GM12891 (cell line): ENCODE results near the gene ST6GALNAC3.

Experiments used
- DNase-seq: peaks from one replicate; pipeline ENCODE4 v3.0.0; 2011; ENCODE audit warnings: low spot score; ENCODE audit not compliant: insufficient read length
- FAIRE-seq: peaks from 2 replicates; lab custom pipeline; 2011; peaks lifted over from hg19 to GRCh38; lab: Jason Lieb, UNC
- PAX5 ChIP-seq: IDR thresholded peaks from 2 replicates; pipeline ENCODE4 v1.6.1; 2011; ENCODE audit warnings: low read length, moderate library complexity, mild to moderate bottlenecking; ENCODE audit not compliant: insufficient read depth, severe bottlenecking
- POLR2A ChIP-seq: IDR thresholded peaks from 2 replicates; pipeline ENCODE4 v1.6.1; 2011; ENCODE audit warnings: low read depth, low read length, control low read depth
- POLR2AphosphoS5 ChIP-seq: IDR thresholded peaks from 2 replicates; pipeline ENCODE4 v1.6.1; 2011; ENCODE audit warnings: low read depth, low read length, control low read depth
- POU2F2 ChIP-seq: IDR thresholded peaks from 2 replicates; pipeline ENCODE4 v1.6.1; 2011; ENCODE audit warnings: low read depth, mild to moderate bottlenecking, control low read depth, low read length, moderate library complexity
- SPI1 ChIP-seq: IDR thresholded peaks from 2 replicates; pipeline ENCODE4 v1.6.1; 2011; ENCODE audit warnings: low read depth, low read length, control low read depth
- TAF1 ChIP-seq: IDR thresholded peaks from 2 replicates; pipeline ENCODE4 v1.6.1; 2011; ENCODE audit warnings: low read depth, low read length, control low read depth

ST6GALNAC3 gene

GRCh38 chr1:76138217-76138616 is 63.7 kb downstream of the ST6GALNAC3 start:
- TF ChIP-seq SPI1 (no peak), POLR2AphosphoS5 (no peak), POU2F2 (no peak), TAF1 (no peak), POLR2A (no peak), PAX5 (no peak)
- DNase-seq = no peak
- no peak for FAIRE-seq

GRCh38 chr1:76140227-76140626 is 65.7 kb downstream of the ST6GALNAC3 start:
- TF ChIP-seq SPI1 = no peak
- no peak for TF ChIP-seq TAF1
- no peak for TF ChIP-seq POU2F2
- TF ChIP-seq POLR2A = no peak
- TF ChIP-seq PAX5 = no peak
- no peak for TF ChIP-seq POLR2AphosphoS5
- DNase-seq (no peak), FAIRE-seq (no peak)

- FAIRE-seq = no peak
- no peak for TF ChIP-seq POU2F2
- TF ChIP-seq POLR2AphosphoS5 = no peak
- TF ChIP-seq TAF1 = no peak
- TF ChIP-seq PAX5 = no peak
- no peak for TF ChIP-seq POLR2A
- no peak for TF ChIP-seq SPI1
- no peak for DNase-seq
Measured at GRCh38 chr1:76141929-76142328, 67.4 kb downstream of the ST6GALNAC3 start.

DNA sequence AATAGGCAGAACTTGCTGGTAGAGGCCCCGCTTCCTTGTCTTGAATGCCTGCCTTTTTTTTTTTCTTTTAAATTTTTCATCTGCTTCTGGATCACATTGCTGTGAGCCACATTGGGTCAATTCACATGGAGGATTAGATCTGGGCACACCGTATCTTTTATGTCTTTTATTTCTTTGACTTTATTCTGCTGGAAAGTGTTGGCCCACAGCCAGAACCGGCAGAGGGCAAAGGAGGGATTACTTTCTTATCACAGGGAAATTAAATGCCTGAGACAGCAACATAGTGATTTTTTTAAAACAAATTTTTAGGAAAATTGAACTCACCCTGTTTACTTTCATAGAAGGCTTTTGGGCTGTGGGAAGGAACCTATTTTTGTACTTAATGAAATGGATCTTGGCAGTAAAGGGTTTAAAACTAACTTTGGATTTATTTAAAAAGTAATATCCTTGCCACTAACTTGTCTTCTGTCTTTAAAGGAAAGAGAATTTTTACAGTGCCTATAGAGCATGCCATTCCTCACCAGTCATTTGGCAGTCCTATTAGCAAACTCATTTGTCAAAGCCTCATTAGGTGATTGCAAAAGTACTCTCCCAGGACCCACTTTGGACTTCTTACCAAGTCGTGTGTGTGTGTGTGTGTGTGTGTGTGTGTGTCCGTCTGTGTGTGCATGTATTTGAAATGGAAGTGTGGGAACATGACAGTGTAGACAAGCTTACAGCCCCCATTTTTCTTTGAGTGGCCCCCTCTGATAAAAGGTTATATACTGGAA is 68.4 kb downstream of the ST6GALNAC3 start:
- FAIRE-seq (no peak), DNase-seq (no peak)
- TF ChIP-seq SPI1 (no peak), TAF1 (no peak), PAX5 (no peak), POLR2AphosphoS5 (no peak), POU2F2 (no peak), POLR2A (no peak)

GRCh38 chr1:76144247-76144646 is 69.7 kb downstream of the ST6GALNAC3 start:
- FAIRE-seq = no peak
- DNase-seq = no peak
- no peak for TF ChIP-seq POU2F2
- no peak for TF ChIP-seq POLR2A
- TF ChIP-seq PAX5 = no peak
- no peak for TF ChIP-seq SPI1
- TF ChIP-seq POLR2AphosphoS5 = no peak
- TF ChIP-seq TAF1 = no peak

- FAIRE-seq (no peak), DNase-seq (no peak)
- no peak for TF ChIP-seq POLR2A
- no peak for TF ChIP-seq PAX5
- TF ChIP-seq SPI1 = no peak
- no peak for TF ChIP-seq POU2F2
- no peak for TF ChIP-seq TAF1
Measured at GRCh38 chr1:76145332-76145731, 70.8 kb downstream of the ST6GALNAC3 start.

DNA sequence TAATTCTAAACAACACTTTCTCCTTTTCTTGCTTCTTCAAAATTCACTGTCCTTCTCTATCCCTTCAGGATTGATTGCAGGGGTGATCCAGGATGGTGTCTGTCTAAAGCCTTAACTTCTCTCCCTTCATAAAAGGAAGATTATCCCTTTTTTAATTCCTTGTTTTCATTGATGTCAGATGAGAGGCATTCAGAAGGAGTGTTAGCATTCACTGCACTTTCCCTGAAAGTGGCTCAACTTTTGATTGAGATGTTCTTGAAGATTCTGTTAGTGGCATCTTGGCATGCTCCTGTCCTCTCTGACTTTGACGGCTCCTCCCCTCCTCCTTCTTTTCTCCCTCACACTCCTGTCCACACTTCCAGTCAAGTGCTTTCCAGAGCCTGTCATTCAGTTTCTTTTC is 71.6 kb downstream of the ST6GALNAC3 start:
- TF ChIP-seq POLR2AphosphoS5 = no peak
- TF ChIP-seq TAF1 = no peak
- DNase-seq = no peak
- FAIRE-seq = no peak

- TF ChIP-seq TAF1 (no peak), POU2F2 (no peak), SPI1 (no peak), PAX5 (no peak), POLR2AphosphoS5 (no peak), POLR2A (no peak)
- no peak for DNase-seq
Measured at GRCh38 chr1:76147917-76148316, 73.4 kb downstream of the ST6GALNAC3 start.

DNA sequence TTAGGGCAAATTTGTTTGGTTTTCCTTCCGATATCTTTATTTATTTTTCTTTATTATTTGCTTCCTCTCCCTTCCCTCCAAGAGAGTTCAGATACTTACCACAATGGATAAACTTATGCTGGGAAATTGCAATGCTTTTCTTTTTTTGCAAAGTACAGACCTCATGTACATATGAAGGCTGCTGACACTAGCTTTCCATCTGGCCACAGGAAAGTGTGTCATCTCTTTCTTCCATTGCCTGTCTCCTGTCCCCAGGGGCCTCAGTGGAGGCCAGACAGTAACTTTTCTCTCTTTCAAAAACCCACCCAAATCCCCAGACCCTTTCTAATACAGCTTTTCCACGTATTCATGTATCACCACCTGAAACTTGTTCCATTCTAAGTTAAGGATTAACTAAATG is 73.9 kb downstream of the ST6GALNAC3 start:
- TF ChIP-seq POU2F2 (no peak), TAF1 (no peak), POLR2AphosphoS5 (no peak), POLR2A (no peak), SPI1 (no peak), PAX5 (no peak)
- FAIRE-seq (no peak), DNase-seq (no peak)

More at GRCh38 chr1:76147917-76148316, 73.4 kb downstream of the ST6GALNAC3 start:
- no peak for FAIRE-seq

DNA sequence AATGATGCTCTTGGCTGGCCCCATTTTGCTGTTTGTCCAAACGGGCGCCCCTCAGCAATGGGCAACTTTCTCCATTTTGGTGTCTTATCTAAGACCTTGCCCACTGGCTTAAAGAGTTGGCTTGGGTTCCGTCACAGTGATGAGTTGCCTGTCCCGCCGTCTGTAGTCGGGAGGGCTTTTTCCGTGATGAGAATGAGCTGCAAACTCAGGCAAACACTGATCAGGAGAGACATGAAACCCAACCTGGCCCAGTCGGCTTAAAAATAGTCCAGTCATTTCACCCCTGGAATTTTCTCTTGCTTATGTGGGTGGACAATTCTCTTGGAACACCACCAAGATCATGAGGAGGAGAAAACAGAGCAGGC is 79.3 kb downstream of the ST6GALNAC3 start:
- no peak for TF ChIP-seq POLR2A
- no peak for TF ChIP-seq PAX5
- TF ChIP-seq SPI1 = no peak
- TF ChIP-seq POLR2AphosphoS5 = no peak
- TF ChIP-seq POU2F2 = no peak
- TF ChIP-seq TAF1 = no peak
- DNase-seq = no peak
- FAIRE-seq = no peak

DNA sequence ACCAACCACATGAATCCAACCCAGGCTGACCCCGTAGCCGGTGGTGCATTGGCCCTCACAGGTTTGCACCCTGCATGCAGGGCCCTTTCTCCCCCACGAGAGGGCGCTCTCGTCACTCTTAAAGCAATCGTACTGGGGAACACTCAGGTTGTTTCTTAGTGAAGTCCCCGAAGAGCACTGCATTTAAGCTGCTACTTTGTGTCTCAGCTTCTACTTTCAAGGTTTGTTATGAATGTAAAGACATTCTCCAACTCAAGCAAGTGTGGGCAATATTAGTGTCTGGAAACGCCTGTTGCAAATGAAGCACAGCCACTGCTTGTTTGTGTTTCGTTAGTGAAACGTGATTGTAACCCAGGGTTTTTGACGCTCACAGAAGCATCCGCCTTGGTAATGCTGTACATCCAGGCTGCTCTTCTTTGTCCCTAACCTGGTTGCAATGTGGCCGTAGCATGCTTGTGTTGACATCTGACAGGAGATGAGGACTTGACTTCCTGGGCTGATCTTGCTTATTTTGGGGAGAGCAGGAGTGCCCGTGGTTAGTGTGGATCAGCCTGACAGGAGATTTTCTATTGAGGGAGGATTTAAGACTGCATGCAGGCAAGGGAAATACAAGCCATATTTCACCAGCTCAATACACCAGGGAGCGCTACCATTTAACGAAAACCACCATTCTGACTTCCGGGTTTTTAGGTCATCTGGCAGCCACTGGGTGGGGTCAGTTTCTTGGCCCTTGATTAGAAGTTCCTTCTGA is 79.8 kb downstream of the ST6GALNAC3 start:
- DNase-seq = peak; percentile 39
- TF ChIP-seq TAF1 (no peak), PAX5 (no peak), SPI1 (no peak), POLR2AphosphoS5 (no peak), POLR2A (no peak), POU2F2 (no peak)
- peak; percentile 94 for FAIRE-seq
